ENCODE results near the gene RIPOR1. TPM values are rescaled to one million over a fixed set of nuclear protein-coding genes. Genes with fewer than 3 reads are reported as not detected.

The RIPOR1 gene
- total and polyA plus RNA-seq, 2 of the 4 experiments (the other 2 are of a cell fraction) = 9.5 to 41.3 TPM

GRCh38 chr16:67480833-67481560 is 47.6 kb upstream of the RIPOR1 start, which contains the start of gene ATP6V0D1:
Gene ATP6V0D1 (minus strand): TSS chr16:67481157. CDS start chr16:67481086, 71 bp downstream.
- peak within 1 kb of the TSS; percentile 40 for H3K18ac ChIP-seq (ENCODE audit: low read depth, low read length)
- peak within 1 kb of the TSS; percentile 43 for H4K91ac ChIP-seq (ENCODE audit: insufficient read depth, low read depth, low read length)
- peak within 1 kb of the TSS; percentile 59 for H3K4ac ChIP-seq (ENCODE audit: low read depth, low read length)
- no TSS peak for BruUV-seq (replicated peaks)
- H4K20me1 ChIP-seq (ENCODE audit: insufficient read depth, low read length) = peaks cover 26% of the 10 kb centered on the region
- H2BK15ac ChIP-seq (ENCODE audit: low read depth, low read length) = peak within 1 kb of the TSS; percentile 1; the same call in 1 of the 3 replicates
- 0% methylated on average over 38 of the region's 57 CpGs; no CpG with 5 or more reads in 1 of the 2 experiments for WGBS, 2 experiments (ENCODE audit: extremely low coverage in 2 of 2, insufficient read length in 1 of 2)
- peak within 1 kb of the TSS; percentile 83 for H2AK5ac ChIP-seq (ENCODE audit: low read depth, low read length)
- peak within 1 kb of the TSS; percentile 82 for H3K27ac ChIP-seq (ENCODE audit: insufficient read depth, low read length)
- peak within 1 kb of the TSS; percentile 70 to 95 for H4K8ac ChIP-seq (ENCODE audit: low read depth in 2 of 2, low read length in 2 of 2)
- no peaks in the 10 kb centered on the region for H3K36me3 ChIP-seq (ENCODE audit: control insufficient read depth, insufficient read depth, low read length)
- H3K9me3 ChIP-seq (ENCODE audit: control insufficient read depth, insufficient read depth, low read length) = no peaks in the 10 kb centered on the region
- POLR2A ChIA-PET (ENCODE audit: unreplicated experiment) = no interaction called here
- H2BK20ac ChIP-seq (ENCODE audit: low read depth, low read length) = no peak within 1 kb of the TSS
- peaks cover 14% of the 10 kb centered on the region for H3K4me1 ChIP-seq (ENCODE audit: control insufficient read depth, insufficient read depth, low read length)
- ATAC-seq (ENCODE audit: low read depth) = peak; percentile 96
- in situ Hi-C loops (cut with MboI; ENCODE audit: low sequenced_read_pairs) (no loop called here), dilution Hi-C loops (cut with HindIII; ENCODE audit: low sequenced_read_pairs, unreplicated experiment) (no loop called here), intact Hi-C loops (cut with micrococcal nuclease) (loop anchor here (1.0 kb wide), 1 partner anchor 33 kb away; no protein-coding TSS in a partner anchor)
- CTCF ChIA-PET = interaction anchor here (0.5 to 3.4 kb wide), 8 partner anchors 9 to 241 kb away, joined by 3 to 14 read pairs (median 6); partner anchors contain the start of gene CTCF
- H3K9me1 ChIP-seq (ENCODE audit: insufficient read depth, low read length) = no peaks in the 10 kb centered on the region; the same call in 1 of the 2 replicates
- H3K14ac ChIP-seq (replicated peaks; ENCODE audit: low read depth, low read length) = peak within 1 kb of the TSS; percentile 74
- H2AK9ac ChIP-seq (replicated peaks; ENCODE audit: low read depth, low read length, poor library complexity) = peak within 1 kb of the TSS; percentile 59
- peak; percentile 97 for DNase-seq
- peak within 1 kb of the TSS; percentile 56 for H3K56ac ChIP-seq (ENCODE audit: extremely low read depth, insufficient read depth, low read length)
- H2BK5ac ChIP-seq (ENCODE audit: low read depth, low read length, poor library complexity, severe bottlenecking) = peak within 1 kb of the TSS; percentile 47
- H2BK120ac ChIP-seq (ENCODE audit: low read depth, low read length) = peak within 1 kb of the TSS; percentile 9; the same call in 1 of the 2 replicates
- H3K9ac ChIP-seq (ENCODE audit: low read depth, low read length) = peak within 1 kb of the TSS; percentile 80
- H3K23ac ChIP-seq (ENCODE audit: low read depth, low read length) = peak within 1 kb of the TSS; percentile 83
- H3K79me1 ChIP-seq (ENCODE audit: low read depth in 1 of 2, low read length in 2 of 2) = peaks cover 12 to 62% of the 10 kb centered on the region in 2 experiments; a peak in 3 of 4 replicates
- H3K27me3 ChIP-seq (ENCODE audit: control insufficient read depth, insufficient read depth, low read length) = no peaks in the 10 kb centered on the region
- peak within 1 kb of the TSS; percentile 81 for H3K4me3 ChIP-seq (ENCODE audit: insufficient read depth, low read depth, low read length)
- H4K5ac ChIP-seq (ENCODE audit: low read depth, low read length) = peak within 1 kb of the TSS; percentile 76
- H3K4me2 ChIP-seq (ENCODE audit: low read depth, low read length) = peak within 1 kb of the TSS; percentile 98
- peak within 1 kb of the TSS; percentile 96 for H2AFZ ChIP-seq (replicated peaks; ENCODE audit: low read length, poor library complexity)
- TF ChIP-seq SMC3 (IDR thresholded peaks at IDR 0.05; ENCODE audit: low read depth, low read length) (peak; percentile 42), RFX5 (IDR thresholded peaks at IDR 0.05; ENCODE audit: low read depth, low read length) (no peak), RCOR1 (IDR thresholded peaks at IDR 0.05; ENCODE audit: insufficient replicate concordance, low read length) (no peak), RAD21 (IDR thresholded peaks at IDR 0.05; ENCODE audit: low read length) (peak; percentile 69), MAFK (IDR thresholded peaks at IDR 0.05; ENCODE audit: low read depth, low read length) (peak; percentile 25; the same call in 1 of the 2 replicates), MAZ (IDR thresholded peaks at IDR 0.05; ENCODE audit: borderline replicate concordance, low read depth, low read length) (peak; percentile 87; the same call in 1 of the 2 replicates), MXI1 (IDR thresholded peaks at IDR 0.05; ENCODE audit: borderline replicate concordance, low read depth, low read length) (peak; percentile 84; the same call in 1 of the 2 replicates), CEBPB (IDR thresholded peaks at IDR 0.05; ENCODE audit: low read depth, low read length) (no peak), CHD1 (IDR thresholded peaks at IDR 0.05; ENCODE audit: low read depth, low read length) (no peak), ELK1 (IDR thresholded peaks at IDR 0.05; ENCODE audit: borderline replicate concordance, low read depth, low read length) (no peak), NFE2L2 (IDR thresholded peaks at IDR 0.05; ENCODE audit: low read depth, low read length) (no peak), BHLHE40 (IDR thresholded peaks at IDR 0.05; ENCODE audit: low read depth, low read length) (peak; percentile 91)
- TF ChIP-seq, protein P1, sequence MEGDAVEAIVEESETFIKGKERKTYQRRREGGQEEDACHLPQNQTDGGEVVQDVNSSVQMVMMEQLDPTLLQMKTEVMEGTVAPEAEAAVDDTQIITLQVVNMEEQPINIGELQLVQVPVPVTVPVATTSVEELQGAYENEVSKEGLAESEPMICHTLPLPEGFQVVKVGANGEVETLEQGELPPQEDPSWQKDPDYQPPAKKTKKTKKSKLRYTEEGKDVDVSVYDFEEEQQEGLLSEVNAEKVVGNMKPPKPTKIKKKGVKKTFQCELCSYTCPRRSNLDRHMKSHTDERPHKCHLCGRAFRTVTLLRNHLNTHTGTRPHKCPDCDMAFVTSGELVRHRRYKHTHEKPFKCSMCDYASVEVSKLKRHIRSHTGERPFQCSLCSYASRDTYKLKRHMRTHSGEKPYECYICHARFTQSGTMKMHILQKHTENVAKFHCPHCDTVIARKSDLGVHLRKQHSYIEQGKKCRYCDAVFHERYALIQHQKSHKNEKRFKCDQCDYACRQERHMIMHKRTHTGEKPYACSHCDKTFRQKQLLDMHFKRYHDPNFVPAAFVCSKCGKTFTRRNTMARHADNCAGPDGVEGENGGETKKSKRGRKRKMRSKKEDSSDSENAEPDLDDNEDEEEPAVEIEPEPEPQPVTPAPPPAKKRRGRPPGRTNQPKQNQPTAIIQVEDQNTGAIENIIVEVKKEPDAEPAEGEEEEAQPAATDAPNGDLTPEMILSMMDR (conservative IDR thresholded peaks at IDR 0.05; ENCODE audit: low read depth, low read length) = peak; percentile 98

Data from IMR-90 (cell line).